Measurements from ENCODE around the gene PCK1. TPM values are rescaled to one million over a fixed set of nuclear protein-coding genes. Genes with fewer than 3 reads are reported as not detected.

PCK1 gene
- total and polyA plus RNA-seq, 2 donors (not counting 3 experiments of a cell fraction or from before 2014, with no cell fraction given) = not detected

- Histone ChIP-seq H2AFZ (ENCODE audit: low read depth, low read length) (no peak overlapping the region), H3K4me1 (ENCODE audit: control insufficient read depth, extremely low read depth, insufficient read depth, low read length) (no peaks in the 10 kb centered on the region), H3K4me2 (ENCODE audit: insufficient read depth, low read length) (no peak overlapping the region), H3K79me2 (ENCODE audit: control insufficient read depth, insufficient read depth, low read length) (no peaks in the 10 kb centered on the region), H3K36me3 (ENCODE audit: control insufficient read depth in 2 of 2, extremely low read depth in 1 of 2, insufficient read depth in 2 of 2, low read length in 2 of 2) (no peaks in the 10 kb centered on the region), H3K9ac (replicated peaks; ENCODE audit: extremely low read depth, insufficient read depth, low read length) (no peak overlapping the region), H3K9me3 (replicated peaks; ENCODE audit: control insufficient read depth, insufficient read depth, low read length) (no peaks in the 10 kb centered on the region), H3K9me1 (replicated peaks; ENCODE audit: control insufficient read depth, extremely low read depth, insufficient read depth, low read length) (no peaks in the 10 kb centered on the region), H3K27me3 (ENCODE audit: control insufficient read depth in 2 of 2, insufficient read depth in 2 of 2, low read length in 2 of 2) (peaks cover 4 to 7% of the 10 kb centered on the region in 2 experiments), H3K4me3 (replicated peaks in 1 of 3; ENCODE audit: insufficient read depth in 1 of 3, low read depth in 1 of 3, low read length in 3 of 3) (no peak overlapping the region), H4K20me1 (replicated peaks; ENCODE audit: control insufficient read depth, extremely low read depth, insufficient read depth, low read length) (no peaks in the 10 kb centered on the region), H3K27ac (ENCODE audit: insufficient read depth, low read depth, low read length) (no peak overlapping the region)
- no TSS peak for BruUV-seq (replicated peaks)
- FAIRE-seq = no peak
- dilution Hi-C loops (cut with MboI; ENCODE audit: extremely low pct_ligation_motif_present, low sequenced_read_pairs) = no loop called here
- POLR2A ChIA-PET = no interaction called here
- intact Hi-C loops (cut with micrococcal nuclease) = no loop called here
- TF ChIP-seq FOS (IDR thresholded peaks at IDR 0.05; ENCODE audit: borderline replicate concordance, insufficient read depth, low read length) = no peak
- TF ChIP-seq JUN (IDR thresholded peaks at IDR 0.05; ENCODE audit: borderline replicate concordance, insufficient read depth, insufficient read length, low read depth) = no peak
- no peak for TF ChIP-seq MYC (IDR thresholded peaks at IDR 0.05; ENCODE audit: low read depth, low read length)
- no peak for DNase-seq (ENCODE audit: low read depth, low spot score)
- CTCF ChIA-PET = interaction anchor here (1.2 kb wide), 1 partner anchor 9 kb away, joined by 3 read pairs; no protein-coding TSS in a partner anchor
Observed at GRCh38 chr20:57577679-57578475, 17.0 kb downstream of the PCK1 start.

DNA sequence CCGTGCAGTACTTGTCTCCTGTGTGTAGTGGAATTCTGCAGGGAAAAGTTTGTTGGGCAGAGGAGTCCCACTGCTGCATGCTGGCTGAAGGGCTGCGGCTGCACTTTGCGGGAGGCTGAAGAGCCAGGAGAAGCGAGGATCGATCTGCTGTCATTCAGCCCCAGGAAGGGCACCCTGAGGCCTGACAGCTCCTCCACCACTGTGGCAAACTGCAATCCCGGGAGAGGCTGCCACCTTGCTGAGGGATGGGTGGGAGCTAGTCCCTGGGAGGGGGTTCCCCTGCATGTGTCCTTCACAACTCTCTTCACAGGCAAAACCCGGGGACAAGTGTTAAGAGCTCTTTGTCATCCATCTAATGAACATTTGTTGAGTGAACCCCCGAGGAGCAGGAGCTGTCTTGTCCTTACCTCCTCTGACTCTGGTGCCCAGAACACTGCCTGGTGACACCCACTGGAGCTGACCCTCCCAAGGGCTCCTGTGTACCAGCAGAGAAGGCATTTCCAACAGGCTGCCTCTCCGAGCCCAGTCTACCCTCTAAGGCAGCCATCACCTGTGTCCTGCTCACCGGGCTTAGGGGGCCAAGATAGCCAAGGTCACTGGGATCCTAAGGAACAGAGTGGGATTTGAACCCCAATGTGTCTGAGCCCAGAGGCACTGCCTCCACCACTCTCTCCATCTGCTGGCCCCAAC is 17.7 kb downstream of the PCK1 start:
- BruUV-seq (replicated peaks) = no TSS peak
- Histone ChIP-seq H4K20me1 (replicated peaks; ENCODE audit: control insufficient read depth, extremely low read depth, insufficient read depth, low read length) (no peaks in the 10 kb centered on the region), H3K4me2 (ENCODE audit: insufficient read depth, low read length) (no peak overlapping the region), H3K9me3 (replicated peaks; ENCODE audit: control insufficient read depth, insufficient read depth, low read length) (no peaks in the 10 kb centered on the region), H3K27ac (ENCODE audit: insufficient read depth, low read depth, low read length) (no peak overlapping the region), H2AFZ (ENCODE audit: low read depth, low read length) (no peak overlapping the region), H3K79me2 (ENCODE audit: control insufficient read depth, insufficient read depth, low read length) (no peaks in the 10 kb centered on the region), H3K4me1 (ENCODE audit: control insufficient read depth, extremely low read depth, insufficient read depth, low read length) (no peaks in the 10 kb centered on the region), H3K9ac (replicated peaks; ENCODE audit: extremely low read depth, insufficient read depth, low read length) (no peak overlapping the region), H3K36me3 (ENCODE audit: control insufficient read depth in 2 of 2, extremely low read depth in 1 of 2, insufficient read depth in 2 of 2, low read length in 2 of 2) (no peaks in the 10 kb centered on the region), H3K9me1 (replicated peaks; ENCODE audit: control insufficient read depth, extremely low read depth, insufficient read depth, low read length) (no peaks in the 10 kb centered on the region), H3K27me3 (ENCODE audit: control insufficient read depth in 2 of 2, insufficient read depth in 2 of 2, low read length in 2 of 2) (peaks cover 4 to 7% of the 10 kb centered on the region in 2 experiments), H3K4me3 (replicated peaks in 1 of 3; ENCODE audit: insufficient read depth in 1 of 3, low read depth in 1 of 3, low read length in 3 of 3) (no peak overlapping the region)
- CTCF ChIA-PET = no interaction called here
- dilution Hi-C loops (cut with MboI; ENCODE audit: extremely low pct_ligation_motif_present, low sequenced_read_pairs) (no loop called here), intact Hi-C loops (cut with micrococcal nuclease) (no loop called here)
- POLR2A ChIA-PET = no interaction called here
- FAIRE-seq = no peak
- DNase-seq (ENCODE audit: low read depth, low spot score) = no peak
- TF ChIP-seq GATA2 (IDR thresholded peaks at IDR 0.05; ENCODE audit: insufficient read depth, insufficient read length, low read depth, low read length) = no peak
- no peak for TF ChIP-seq EZH2 (IDR thresholded peaks at IDR 0.05; ENCODE audit: borderline replicate concordance, low read depth, low read length, severe bottlenecking)
- no peak for TF ChIP-seq POLR2AphosphoS5 (IDR thresholded peaks at IDR 0.05; ENCODE audit: insufficient read depth, low read depth, low read length)
- TF ChIP-seq, protein P1, sequence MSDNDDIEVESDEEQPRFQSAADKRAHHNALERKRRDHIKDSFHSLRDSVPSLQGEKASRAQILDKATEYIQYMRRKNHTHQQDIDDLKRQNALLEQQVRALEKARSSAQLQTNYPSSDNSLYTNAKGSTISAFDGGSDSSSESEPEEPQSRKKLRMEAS (IDR thresholded peaks at IDR 0.05; ENCODE audit: insufficient read depth, insufficient read length) = no peak

All from endothelial cell of umbilical vein (primary cell).